HG03460 (cell line): ENCODE data around the gene REM1.

Experiments
- ATAC-seq: cut with Tn5 transposase; IDR thresholded peaks from one replicate; pipeline ENCODE4 v1.9.1; 2021; ENCODE audit not compliant: unreplicated experiment

REM1 gene

GRCh38 chr20:31522731-31523130 is 47.6 kb downstream of the REM1 start:
- ATAC-seq = no peak

- no peak for ATAC-seq
Observed at GRCh38 chr20:31523361-31524283, 48.5 kb downstream of the REM1 start.

- ATAC-seq = no peak
Observed at GRCh38 chr20:31527266-31527665, 52.2 kb downstream of the REM1 start.
